Measurements from ENCODE around the gene AGBL1. TPM values are rescaled to one million over a fixed set of nuclear protein-coding genes. Genes with fewer than 3 reads are reported as not detected.
"Not testable (repeated sequence)": the region's sequence is repeated elsewhere in the genome, so short reads cannot be mapped to it uniquely, and the experiment has no call there.

Gene AGBL1
- total RNA-seq, 1 donor from 2014 or later = not detected

- ATAC-seq = no peak
These were observed 942.1 kb downstream of the AGBL1 start for GRCh38 chr15:87021751-87022150.

GRCh38 chr15:87031540-87032230, 952.0 kb downstream of the AGBL1 start:
- ATAC-seq = no peak
- no peak for DNase-seq (ENCODE audit: low spot score)

More at GRCh38 chr15:87021751-87022150, 942.1 kb downstream of the AGBL1 start:
- DNase-seq (ENCODE audit: low spot score) = no peak

GRCh38 chr15:87032295-87032694, 952.6 kb downstream of the AGBL1 start:
- ATAC-seq (no peak), DNase-seq (ENCODE audit: low spot score) (no peak)

GRCh38 chr15:87033056-87033455, 953.4 kb downstream of the AGBL1 start:
- ATAC-seq (no peak), DNase-seq (ENCODE audit: low spot score) (no peak)

GRCh38 chr15:87034886-87035285, 955.2 kb downstream of the AGBL1 start:
- DNase-seq (ENCODE audit: low spot score) (no peak), ATAC-seq (no peak)

GRCh38 chr15:87038404-87038803, 958.7 kb downstream of the AGBL1 start:
- ATAC-seq (no peak), DNase-seq (ENCODE audit: low spot score) (no peak)

DNA sequence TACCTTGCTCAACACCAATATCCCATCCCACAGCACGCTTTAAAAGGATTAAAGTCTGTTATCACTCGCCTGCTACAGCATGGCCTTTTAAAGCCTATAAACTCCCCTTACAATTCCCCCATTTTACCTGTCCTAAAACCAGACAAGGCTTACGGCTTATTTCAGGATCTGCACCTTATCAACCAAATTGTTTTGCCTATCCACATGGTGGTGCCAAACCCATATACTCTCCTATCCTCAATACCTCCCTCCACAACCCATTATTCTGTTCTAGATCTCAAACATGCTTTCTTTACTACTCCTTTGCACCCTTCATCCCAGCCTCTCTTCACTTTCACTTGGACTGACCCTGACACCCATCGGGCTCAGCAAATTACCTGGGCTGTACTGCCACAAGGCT, 962.9 kb downstream of the AGBL1 start:
- DNase-seq (ENCODE audit: low spot score); ATAC-seq: not testable (repeated sequence)

GRCh38 chr15:87045746-87046145, 966.1 kb downstream of the AGBL1 start:
- ATAC-seq (no peak), DNase-seq (ENCODE audit: low spot score) (no peak)

DNA sequence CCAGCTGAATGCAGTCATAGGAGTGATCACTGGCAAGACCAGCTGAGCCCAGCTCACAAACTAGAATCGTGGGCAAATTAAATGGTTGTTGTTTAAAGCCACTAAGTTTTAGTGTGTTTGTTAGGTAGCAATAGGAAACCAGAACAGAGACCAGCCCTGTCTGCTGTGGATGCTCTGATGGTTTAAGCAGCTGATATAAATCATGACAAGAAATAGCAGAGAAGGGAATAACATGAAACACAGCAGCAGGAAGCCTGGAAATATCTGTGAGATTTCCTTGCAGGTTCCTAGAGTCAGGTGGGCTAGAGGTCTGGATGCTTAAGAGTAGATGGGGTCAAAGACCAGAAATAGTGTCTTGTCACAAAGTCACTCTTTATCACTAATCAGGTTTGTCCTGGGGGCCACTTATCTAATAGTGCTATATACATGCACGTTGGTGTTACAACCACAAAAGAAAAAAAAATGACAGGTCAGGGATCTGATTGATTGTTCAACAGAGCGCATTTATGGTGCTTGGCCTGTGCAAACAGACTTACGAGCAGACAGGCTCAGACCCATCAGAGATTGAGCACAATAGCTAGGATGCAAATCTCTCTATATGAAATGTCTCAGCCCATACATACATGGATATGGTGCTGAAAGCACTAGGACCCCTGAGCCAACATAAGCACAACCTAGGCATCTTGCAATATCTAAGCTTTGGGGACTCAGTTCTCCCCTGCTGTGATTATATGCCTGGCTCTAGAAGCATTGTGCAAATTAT, 967.7 kb downstream of the AGBL1 start:
- no peak for ATAC-seq
- DNase-seq (ENCODE audit: low spot score) = no peak
